ENCODE results near the gene MYADM. TPM values are rescaled to one million over a fixed set of nuclear protein-coding genes. Genes with fewer than 3 reads are reported as not detected.

The MYADM gene
- total and polyA plus RNA-seq, 2 of the 13 experiments (the other 11 are each of a cell fraction or from before 2014, with no cell fraction given): 19.9 to 38.1 TPM

DNA sequence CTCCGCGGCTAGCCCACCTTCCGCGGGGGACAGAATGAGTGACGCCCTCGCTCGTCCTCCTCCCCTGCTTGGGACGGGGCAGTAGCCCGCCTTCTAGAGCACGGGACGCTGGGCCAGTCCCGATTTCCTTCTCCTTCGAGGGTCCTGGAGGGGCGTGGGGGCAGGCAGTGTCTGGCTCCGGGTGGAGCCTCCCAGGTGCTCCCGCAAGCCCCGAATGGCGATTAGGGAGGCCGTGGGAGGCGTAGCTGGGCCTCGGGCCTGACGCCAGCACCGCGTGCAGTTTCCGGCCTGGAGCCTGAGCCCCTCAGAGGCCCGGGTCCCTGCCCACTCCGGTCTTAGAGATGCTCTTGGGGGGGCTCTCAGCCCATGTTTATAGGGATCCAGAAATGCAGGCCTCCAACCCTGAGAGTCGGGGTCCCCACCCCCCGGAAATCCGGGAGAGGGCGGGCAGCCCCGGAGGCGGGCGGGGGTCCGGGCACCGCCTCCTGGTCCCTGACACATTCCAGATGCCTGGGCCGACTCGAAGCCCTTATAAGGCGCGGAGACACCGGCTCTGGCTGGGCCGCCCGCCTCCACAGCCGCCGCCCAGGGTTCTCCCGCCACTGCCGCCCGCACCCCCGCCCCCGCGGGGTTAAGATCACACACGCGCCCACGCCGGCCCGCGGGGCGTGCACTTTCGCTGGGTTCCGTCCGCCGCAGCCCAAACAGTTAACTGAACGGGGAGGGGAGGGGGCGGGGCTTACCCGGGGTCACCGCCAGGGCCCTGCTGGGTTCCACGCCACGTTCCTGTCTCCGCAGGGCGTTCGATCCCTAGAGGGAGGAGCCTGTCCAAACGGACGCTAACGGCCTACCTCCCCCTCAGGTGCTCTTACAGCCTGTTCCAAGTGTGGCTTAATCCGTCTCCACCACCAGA is 1.5 kb downstream of the MYADM start (continued):
- TF ChIP-seq, protein P1, sequence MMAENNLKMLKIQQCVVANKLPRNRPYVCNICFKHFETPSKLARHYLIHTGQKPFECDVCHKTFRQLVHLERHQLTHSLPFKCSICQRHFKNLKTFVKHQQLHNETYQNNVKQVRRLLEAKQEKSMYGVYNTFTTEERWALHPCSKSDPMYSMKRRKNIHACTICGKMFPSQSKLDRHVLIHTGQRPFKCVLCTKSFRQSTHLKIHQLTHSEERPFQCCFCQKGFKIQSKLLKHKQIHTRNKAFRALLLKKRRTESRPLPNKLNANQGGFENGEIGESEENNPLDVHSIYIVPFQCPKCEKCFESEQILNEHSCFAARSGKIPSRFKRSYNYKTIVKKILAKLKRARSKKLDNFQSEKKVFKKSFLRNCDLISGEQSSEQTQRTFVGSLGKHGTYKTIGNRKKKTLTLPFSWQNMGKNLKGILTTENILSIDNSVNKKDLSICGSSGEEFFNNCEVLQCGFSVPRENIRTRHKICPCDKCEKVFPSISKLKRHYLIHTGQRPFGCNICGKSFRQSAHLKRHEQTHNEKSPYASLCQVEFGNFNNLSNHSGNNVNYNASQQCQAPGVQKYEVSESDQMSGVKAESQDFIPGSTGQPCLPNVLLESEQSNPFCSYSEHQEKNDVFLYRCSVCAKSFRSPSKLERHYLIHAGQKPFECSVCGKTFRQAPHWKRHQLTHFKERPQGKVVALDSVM (CRISPR knock-in tag; IDR thresholded peaks at IDR 0.05): 0 out of 2 replicates have a peak, but pooled peaks have one; percentile 19
- TF ChIP-seq DMAP1 (CRISPR knock-in tag; IDR thresholded peaks at IDR 0.05) (peak; percentile 40; the same call in 1 of the 2 replicates), MEIS1 (CRISPR knock-in tag; IDR thresholded peaks at IDR 0.05; ENCODE audit: borderline replicate concordance) (peak; percentile 61; the same call in 1 of the 2 replicates), SALL2 (CRISPR knock-in tag; IDR thresholded peaks at IDR 0.05) (no peak), SP4 (CRISPR knock-in tag; IDR thresholded peaks at IDR 0.05) (peak; percentile 54; the same call in 1 of the 2 replicates), SAP130 (CRISPR knock-in tag; IDR thresholded peaks at IDR 0.05; ENCODE audit: low read depth) (peak; percentile 83), ZFX (CRISPR knock-in tag; IDR thresholded peaks at IDR 0.05; ENCODE audit: low read depth) (peak; percentile 58), ZBTB7A (CRISPR knock-in tag; IDR thresholded peaks at IDR 0.05) (no peak; the same call in none of the 2 replicates), TMF1 (CRISPR knock-in tag; IDR thresholded peaks at IDR 0.05; ENCODE audit: low read depth) (peak; percentile 32; the same call in 1 of the 2 replicates), ZNF777 (CRISPR knock-in tag; IDR thresholded peaks at IDR 0.05) (peak; percentile 44; the same call in 1 of the 2 replicates), ZNF263 (CRISPR knock-in tag; IDR thresholded peaks at IDR 0.05) (peak; percentile 80)
- TF ChIP-seq, protein P2, sequence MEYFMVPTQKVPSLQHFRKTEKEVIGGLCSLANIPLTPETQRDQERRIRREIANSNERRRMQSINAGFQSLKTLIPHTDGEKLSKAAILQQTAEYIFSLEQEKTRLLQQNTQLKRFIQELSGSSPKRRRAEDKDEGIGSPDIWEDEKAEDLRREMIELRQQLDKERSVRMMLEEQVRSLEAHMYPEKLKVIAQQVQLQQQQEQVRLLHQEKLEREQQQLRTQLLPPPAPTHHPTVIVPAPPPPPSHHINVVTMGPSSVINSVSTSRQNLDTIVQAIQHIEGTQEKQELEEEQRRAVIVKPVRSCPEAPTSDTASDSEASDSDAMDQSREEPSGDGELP (IDR thresholded peaks at IDR 0.05; ENCODE audit: borderline replicate concordance, low read depth): peak; percentile 39; the same call in 1 of the 2 replicates
- TF ChIP-seq, protein P3, sequence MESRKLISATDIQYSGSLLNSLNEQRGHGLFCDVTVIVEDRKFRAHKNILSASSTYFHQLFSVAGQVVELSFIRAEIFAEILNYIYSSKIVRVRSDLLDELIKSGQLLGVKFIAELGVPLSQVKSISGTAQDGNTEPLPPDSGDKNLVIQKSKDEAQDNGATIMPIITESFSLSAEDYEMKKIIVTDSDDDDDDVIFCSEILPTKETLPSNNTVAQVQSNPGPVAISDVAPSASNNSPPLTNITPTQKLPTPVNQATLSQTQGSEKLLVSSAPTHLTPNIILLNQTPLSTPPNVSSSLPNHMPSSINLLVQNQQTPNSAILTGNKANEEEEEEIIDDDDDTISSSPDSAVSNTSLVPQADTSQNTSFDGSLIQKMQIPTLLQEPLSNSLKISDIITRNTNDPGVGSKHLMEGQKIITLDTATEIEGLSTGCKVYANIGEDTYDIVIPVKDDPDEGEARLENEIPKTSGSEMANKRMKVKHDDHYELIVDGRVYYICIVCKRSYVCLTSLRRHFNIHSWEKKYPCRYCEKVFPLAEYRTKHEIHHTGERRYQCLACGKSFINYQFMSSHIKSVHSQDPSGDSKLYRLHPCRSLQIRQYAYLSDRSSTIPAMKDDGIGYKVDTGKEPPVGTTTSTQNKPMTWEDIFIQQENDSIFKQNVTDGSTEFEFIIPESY (CRISPR knock-in tag; IDR thresholded peaks at IDR 0.05): 0 out of 2 replicates have a peak, but pooled peaks have one; percentile 7
- TF ChIP-seq, protein P4, sequence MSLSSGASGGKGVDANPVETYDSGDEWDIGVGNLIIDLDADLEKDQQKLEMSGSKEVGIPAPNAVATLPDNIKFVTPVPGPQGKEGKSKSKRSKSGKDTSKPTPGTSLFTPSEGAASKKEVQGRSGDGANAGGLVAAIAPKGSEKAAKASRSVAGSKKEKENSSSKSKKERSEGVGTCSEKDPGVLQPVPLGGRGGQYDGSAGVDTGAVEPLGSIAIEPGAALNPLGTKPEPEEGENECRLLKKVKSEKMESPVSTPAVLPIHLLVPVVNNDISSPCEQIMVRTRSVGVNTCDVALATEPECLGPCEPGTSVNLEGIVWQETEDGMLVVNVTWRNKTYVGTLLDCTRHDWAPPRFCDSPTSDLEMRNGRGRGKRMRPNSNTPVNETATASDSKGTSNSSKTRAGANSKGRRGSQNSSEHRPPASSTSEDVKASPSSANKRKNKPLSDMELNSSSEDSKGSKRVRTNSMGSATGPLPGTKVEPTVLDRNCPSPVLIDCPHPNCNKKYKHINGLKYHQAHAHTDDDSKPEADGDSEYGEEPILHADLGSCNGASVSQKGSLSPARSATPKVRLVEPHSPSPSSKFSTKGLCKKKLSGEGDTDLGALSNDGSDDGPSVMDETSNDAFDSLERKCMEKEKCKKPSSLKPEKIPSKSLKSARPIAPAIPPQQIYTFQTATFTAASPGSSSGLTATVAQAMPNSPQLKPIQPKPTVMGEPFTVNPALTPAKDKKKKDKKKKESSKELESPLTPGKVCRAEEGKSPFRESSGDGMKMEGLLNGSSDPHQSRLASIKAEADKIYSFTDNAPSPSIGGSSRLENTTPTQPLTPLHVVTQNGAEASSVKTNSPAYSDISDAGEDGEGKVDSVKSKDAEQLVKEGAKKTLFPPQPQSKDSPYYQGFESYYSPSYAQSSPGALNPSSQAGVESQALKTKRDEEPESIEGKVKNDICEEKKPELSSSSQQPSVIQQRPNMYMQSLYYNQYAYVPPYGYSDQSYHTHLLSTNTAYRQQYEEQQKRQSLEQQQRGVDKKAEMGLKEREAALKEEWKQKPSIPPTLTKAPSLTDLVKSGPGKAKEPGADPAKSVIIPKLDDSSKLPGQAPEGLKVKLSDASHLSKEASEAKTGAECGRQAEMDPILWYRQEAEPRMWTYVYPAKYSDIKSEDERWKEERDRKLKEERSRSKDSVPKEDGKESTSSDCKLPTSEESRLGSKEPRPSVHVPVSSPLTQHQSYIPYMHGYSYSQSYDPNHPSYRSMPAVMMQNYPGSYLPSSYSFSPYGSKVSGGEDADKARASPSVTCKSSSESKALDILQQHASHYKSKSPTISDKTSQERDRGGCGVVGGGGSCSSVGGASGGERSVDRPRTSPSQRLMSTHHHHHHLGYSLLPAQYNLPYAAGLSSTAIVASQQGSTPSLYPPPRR (CRISPR knock-in tag; IDR thresholded peaks at IDR 0.05; ENCODE audit: borderline replicate concordance): peak; percentile 37; the same call in 1 of the 2 replicates
- TF ChIP-seq, protein P5, sequence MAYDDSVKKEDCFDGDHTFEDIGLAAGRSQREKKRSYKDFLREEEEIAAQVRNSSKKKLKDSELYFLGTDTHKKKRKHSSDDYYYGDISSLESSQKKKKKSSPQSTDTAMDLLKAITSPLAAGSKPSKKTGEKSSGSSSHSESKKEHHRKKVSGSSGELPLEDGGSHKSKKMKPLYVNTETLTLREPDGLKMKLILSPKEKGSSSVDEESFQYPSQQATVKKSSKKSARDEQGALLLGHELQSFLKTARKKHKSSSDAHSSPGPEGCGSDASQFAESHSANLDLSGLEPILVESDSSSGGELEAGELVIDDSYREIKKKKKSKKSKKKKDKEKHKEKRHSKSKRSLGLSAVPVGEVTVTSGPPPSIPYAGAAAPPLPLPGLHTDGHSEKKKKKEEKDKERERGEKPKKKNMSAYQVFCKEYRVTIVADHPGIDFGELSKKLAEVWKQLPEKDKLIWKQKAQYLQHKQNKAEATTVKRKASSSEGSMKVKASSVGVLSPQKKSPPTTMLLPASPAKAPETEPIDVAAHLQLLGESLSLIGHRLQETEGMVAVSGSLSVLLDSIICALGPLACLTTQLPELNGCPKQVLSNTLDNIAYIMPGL (CRISPR knock-in tag; IDR thresholded peaks at IDR 0.05; ENCODE audit: borderline replicate concordance in 1 of 2, low read depth in 1 of 2): no peak

All from HepG2 (cell line).